GM19351 (cell line): Measurements from ENCODE around the gene ITFG2.
"Not testable (repeated sequence)": the region's sequence is repeated elsewhere in the genome, so short reads cannot be mapped to it uniquely, and the experiment has no call there.

ENCODE experiments used
- ATAC-seq: cut with Tn5 transposase; IDR thresholded peaks from one replicate; pipeline ENCODE4 v1.9.1; 2021; ENCODE audit warnings: mild to moderate bottlenecking, moderate library complexity; ENCODE audit not compliant: unreplicated experiment

The ITFG2 gene

DNA sequence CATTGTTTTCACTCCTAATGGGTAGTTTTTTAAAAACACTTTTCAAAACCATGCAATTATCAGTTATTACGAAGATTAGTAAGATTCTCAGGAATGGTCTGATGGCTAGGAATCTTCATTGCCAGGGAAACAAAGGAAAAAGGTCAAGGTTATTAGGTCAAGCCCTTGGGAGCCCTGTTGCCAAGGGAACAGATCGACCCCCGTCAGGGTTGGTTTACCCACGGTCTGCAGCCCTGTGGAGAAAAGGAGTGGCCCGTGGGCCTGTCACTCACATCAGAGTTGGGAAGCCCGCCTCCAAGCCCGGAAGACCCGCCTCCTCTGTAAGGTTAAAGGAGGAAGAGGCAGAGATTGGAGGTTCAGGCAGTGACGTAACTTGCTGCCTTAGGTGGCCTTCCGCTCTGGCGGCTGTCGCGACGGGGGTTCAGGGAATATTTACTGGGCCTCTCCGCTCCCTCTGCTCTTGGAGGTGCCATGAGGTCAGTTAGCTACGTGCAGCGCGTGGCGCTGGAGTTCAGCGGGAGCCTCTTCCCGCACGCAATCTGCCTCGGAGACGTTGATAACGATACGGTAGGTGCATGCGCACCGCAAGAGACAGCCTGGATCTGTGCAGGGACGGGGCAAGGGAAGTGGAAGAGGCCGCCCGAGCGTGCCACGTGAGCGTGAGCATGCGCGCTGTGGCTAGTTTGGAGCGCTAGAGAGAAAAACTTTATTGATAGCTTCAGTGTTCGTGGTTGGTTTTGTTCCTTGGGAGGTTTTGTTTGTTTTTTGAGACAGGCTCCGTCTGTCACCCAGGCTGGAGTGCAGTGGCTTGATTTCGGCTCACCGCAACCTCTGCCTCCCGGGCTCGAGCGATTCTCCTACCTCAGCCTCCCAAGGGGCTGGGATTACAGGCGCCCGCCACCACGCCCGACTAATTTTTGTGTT, at the start of gene ITFG2:
Gene ITFG2 (plus strand): TSS at position 379 of the 924 bp plus-strand sequence. CDS start 93 bp downstream, at position 472.
- ATAC-seq: peak; percentile 96

DNA sequence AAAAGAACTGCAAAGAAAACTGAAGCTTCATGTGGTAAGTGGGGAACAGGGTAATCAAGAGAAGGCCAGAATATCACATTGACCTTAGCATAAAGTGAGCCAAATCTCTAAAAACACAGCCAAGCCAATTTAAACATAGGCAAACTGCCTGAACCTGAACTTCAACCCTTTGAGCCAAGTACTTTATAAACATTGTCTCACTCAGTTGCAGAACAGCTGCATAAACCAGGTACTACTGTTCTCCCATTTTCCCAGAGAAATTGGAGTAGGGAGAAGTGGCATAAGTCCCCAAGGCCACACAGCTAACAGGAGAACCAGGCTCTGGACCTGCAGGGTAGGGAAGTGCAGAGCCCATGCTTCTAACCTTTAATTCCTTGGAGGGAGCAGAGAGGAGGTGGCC, 48.1 kb upstream of the ITFG2 start:
- no peak for ATAC-seq

DNA sequence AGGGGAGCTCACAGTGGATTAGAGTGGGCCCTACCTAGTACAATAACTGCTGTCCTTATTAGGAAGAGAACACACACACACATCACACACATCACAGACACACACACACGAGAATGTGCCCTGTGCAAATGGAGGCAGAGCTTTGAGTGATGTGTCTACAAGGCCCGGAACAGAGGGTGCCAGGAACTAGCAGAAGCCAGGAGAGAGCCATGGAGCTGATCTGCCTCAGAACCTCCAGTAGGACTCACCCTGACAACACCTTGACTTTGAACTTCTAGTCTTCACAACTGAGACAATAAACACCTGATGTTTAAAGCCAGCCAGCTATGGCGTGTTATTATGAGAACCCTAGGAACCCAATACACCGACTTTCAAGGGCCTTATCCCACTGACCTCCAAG, 47.4 kb upstream of the ITFG2 start:
- ATAC-seq: no peak

DNA sequence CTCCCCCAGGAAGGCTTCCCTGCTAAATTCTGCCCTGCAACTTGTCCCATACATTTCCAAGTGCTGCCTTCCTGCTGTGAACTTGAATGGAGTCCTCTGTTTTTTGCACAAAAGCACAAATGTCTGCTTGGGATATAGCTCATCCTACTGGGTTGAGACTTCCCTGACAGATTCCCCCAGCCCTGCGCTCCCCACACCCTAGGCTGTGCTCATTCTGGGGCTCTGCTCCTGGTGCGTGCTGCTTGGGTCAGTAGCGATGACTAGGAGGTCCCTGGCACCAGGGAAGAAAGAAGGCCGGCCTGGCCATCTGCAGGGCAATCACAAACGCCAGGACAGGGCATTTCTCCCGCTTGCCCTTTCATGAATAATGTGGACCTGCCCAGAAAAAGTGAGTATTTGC, 46.9 kb upstream of the ITFG2 start:
- no peak for ATAC-seq

DNA sequence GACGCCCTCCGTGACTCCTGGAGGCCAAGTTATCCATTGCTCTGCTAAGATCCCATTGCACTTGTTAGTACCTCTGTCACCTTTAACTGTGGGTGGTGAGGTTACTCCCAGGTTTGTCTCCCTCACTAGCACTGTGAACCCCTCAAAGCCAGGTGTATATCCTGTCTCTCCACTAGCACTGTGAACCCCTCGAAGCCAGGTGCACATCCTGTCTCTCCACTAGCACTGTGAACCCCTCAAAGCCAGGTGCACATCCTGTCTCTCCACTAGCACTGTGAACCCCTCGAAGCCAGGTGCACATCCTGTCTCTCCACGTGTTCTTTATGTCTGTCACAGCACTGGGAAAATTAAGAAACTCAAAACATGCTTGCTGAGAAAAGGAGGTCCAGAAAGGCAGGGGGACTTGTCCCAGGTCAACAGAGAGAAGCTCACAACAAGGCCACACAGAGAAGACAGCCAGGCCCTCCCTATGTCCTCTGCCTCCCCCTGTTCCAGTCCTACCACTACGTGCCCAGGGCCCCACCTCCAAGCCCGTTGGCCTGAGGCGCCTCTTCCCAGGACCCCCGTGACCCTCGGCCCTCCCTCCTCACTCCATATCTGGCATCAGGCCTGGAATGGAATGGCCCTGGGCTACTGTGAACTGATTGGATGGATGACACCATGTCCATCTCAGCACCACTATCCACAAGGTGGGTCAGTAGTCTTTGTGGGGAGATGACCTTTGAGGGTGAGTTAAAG, 44.1 kb upstream of the ITFG2 start:
- ATAC-seq: no peak

DNA sequence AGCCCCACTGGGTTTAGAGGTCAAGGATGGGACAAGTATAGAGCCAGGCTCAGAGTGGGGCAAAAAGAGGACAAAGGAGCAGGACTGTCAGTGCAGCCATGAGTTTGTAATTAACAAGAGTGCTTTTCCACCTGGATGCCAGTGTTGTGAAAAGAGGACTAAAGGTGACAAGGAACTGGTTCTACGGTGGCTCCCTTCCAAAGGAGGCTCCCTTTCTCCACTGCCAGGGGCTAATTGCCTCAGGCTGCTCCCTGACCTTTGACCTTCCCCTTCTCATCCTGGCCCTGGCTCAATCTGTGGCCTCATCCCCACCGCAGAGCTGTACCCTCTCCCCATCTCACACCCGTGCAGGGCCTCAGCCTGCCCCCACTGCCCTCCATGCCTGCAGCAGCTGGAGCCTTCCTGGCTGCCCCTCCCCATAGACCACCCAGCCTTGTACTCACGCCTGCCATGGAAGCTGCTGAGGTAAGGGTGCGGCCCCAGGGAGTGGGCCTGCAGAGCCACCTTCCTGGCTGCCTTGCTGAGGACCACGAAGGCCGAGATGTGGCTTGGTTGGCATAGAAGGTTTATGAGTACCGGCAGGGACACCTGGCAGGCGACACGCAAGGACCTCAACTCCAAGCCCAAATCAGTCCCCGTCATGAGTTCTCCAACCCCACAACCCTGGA, 42.5 kb upstream of the ITFG2 start:
- no peak for ATAC-seq

DNA sequence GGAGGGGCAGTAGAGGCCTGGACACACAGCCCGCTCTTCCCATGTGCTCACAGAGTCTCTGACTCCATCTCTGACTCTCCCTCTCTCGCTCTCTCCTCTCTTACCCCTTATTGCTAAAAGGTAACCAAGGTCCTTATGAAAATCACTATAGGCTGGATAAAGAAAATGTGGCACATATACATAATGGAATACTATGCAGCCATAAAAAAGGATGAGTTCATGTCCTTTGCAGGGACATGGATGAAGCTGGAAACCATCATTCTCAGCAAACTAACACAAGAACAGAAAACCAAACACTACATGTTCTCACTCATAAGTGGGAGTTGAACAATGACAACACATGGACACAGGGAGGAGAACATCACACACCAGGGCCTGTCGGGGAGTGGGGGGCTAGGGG, 41.9 kb upstream of the ITFG2 start:
- ATAC-seq: not testable (repeated sequence)

DNA sequence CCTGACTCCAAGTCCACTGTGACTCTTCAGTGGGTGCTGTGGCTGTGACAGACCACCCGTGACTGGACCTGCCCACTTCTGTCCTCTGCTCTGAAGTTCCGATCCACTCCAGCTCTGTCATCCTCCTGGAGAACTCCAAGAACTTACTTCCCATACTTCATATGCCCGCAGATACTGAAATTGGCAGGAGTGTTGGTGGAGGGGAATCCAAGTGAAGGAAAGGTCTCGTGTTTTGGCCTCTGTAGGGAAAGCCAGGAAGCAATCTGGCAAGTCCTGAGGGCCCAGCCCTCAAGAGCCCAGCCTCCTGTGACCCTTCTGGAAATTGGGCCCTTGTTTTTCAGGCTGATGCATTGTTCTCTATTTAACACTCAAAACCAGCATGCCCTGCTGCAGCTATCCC, 40.1 kb upstream of the ITFG2 start:
- ATAC-seq: no peak

DNA sequence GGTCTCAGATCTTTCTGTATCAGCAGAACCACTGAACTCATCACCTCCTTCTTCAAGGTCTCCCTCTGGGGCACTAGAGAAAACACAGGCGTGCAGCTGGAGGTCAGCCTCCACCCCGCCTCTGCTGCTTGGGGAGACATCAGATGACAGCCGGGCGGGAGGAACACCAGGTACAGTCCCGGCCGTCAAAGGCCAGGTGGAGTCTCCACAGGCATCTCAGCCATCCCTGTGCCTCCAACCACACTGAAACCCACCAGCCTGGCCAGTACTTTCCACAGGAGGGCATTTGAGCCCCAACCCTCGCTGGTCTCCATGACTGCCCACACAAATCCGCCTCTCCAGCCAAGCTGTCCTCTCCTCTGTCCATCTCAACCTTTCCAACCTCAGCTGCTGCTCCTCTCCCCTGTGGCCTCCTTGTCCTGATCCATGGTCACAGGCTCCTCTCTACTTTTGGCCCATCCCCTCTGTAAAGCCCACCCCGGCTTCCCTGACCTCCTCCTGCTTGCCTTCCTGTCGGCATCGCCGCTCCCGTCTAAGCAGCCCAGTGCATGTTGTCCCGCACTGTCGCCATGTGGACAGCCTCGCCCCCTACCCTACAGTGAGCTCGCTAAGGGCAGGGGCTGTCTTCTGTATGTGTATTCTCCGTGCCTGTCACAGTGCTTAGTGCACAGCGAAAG, 39.1 kb upstream of the ITFG2 start:
- no peak for ATAC-seq

DNA sequence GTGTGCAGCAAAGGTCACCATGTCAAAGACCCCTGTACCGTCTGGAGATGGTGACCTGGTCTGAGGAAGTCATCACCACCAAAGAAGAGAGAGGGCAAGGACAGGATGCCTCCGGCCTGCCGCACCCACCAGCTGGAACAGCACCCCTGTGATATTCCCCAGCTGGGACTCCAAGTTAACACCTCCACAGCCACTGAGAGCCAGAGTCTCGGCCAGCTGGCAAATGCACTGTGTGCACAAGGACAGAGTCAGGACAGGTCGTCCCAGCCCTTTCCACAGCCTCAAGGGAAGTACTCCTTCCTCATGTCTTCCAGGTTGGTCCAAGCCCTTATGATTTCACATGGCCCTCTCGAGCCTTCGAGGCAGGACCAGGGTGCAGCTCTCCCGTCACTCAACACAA, 37.0 kb upstream of the ITFG2 start:
- ATAC-seq: no peak

DNA sequence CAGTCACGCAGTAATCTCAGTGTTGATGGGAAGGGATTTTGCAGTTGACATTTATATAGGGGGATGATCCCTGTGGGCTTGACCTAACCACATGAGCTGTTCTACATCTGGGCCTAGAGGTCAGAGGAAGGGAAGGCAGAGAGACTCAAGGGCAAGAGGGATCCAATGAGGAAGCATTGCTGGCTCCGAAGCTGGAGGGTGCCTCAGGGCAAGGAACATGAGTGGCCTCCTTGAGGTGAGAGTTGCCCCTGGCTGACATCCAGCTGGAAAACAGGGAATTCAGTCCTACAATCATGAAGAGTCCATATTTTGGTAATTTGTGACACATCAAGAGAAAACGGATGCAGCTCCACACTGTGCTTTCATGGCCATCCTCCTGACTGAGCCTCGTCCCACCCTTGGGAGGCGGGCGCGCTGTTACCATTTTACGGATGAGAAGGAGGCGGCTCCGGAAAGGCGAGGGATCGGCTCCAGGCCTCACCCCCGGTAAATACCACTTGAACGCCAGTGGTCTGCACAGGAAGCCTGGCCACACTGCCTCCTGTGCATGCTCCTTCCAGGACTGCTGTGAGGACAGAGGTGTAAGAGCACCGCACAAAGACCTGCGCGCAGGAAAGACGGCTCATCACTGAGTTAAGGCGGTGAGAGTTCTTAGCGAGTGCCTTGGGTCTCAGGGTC, 36.2 kb upstream of the ITFG2 start:
- ATAC-seq: no peak

DNA sequence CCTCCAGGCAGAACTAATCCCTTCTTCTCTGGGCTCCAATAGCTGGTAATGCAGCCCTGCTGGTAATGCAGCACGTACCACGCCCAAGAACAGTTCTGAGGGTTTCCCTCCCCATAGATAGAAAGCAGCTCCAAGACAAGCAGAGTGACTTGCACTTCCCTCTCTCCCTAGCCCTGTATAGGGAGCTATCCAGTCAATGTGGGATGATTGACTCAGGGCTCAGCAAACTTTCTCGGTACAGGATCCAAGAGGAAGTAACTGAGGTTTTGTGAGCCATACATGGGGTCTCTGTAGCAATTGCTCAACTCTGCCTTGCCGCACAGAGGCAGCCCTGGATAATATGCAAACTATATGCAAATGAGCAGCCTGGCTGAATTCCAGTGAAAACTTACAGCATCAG, 33.2 kb upstream of the ITFG2 start:
- ATAC-seq: no peak

DNA sequence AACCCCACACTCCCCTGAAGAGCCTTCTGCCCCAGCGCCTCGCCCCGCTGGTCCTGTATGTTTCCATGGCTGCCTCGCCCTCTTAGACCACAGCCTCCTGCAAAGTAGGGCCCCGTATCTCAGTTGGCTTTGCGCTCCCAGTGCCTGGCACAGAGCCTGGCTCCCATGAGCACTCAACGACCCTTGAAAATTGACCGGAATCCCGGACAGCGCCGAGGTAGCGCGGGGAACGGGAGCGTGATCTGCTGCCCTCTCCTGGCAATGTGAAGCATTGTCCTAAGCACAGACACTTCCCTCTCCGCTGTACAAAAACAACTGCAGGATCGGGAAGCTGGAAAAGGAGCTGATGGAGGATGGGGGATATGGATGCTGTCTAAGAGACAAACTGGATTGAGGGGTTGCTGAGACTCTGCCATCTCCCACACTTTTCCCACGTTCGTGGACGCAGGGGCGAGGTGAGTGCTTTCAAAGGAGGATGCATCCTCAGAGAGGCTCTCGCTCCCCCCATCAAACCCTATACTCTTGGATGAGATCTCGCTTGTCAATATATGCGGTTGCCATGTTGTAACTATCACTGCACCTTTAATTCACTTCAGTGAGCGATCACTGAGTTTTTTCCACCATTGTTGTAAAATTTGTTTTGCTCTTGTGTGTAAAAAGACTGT, 28.4 kb upstream of the ITFG2 start:
- ATAC-seq: no peak

DNA sequence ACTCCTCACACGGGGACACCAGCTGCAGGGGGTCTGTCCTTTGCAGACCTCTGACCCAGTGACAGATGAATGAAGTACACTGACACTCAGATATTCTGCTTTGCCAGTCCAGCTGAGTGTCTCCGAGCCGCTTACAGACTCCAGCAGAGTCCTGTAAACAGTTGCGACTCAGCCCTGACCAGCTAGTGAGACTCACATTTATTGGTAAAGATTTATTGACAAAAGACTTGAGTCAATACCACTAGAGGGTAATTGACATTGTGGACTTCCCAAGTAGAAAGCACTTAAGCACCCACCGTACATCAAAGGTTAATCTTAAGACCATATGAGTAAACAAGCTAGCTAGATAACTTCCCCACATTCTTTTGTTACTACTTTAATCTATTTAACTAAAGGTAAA, 27.5 kb upstream of the ITFG2 start:
- no peak for ATAC-seq

DNA sequence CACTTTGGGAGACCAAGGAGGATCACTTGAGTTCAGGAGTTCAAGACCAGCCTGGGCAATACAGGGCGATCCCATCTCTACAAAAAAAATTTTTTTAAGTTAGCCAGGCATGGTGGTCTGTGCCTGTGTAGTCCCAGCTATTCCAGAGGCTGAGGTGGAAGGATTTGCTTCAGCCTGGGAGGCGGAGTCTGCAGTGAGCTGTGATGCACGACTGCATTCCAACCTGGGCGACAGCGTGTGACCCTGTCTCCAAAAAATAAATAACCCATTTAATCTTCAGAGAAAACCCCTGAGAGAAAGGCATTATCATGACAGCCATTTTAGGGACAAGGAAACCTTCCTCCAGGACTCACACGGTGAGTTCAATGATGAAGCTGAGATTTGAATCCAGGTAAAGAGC, 21.4 kb upstream of the ITFG2 start:
- no peak for ATAC-seq

DNA sequence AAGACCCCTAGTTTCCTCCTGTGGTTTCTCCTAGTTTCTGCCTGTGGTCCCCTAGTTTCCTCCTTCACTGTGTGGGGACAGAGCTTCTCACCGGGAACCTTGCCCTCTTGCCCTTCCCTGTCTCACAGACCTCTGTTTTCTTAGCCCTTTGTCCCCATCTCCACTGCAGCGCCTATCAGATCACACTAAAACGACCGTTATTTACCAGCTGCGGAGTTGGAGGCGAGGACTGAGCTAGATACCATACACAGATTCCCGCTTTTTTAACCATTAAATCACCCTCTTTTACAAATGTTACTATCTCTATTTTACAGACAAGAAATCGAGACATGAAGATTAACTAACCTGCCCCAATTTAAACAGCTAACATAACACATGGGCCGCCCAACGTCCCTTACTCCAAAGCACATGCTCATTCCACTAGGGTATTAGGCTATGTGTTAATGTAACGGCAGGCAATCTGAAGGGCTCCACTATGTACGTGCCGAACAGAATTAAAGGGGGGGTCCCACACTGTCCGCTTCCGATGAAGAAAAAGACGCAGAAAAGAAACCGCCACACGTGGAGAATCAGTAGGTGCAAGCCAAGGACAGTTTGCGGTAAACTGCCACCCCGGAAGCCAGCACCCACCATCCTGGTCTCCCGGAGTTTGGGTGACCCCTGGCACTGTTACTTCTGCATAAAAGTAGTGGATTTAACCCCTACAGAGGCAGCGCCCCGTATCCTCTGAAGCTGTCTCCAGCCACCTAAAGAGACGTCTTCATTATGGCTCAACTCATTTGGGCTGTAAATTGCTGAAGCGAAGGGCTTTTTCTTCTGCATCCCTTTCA, 19.6 kb upstream of the ITFG2 start:
- ATAC-seq: no peak

DNA sequence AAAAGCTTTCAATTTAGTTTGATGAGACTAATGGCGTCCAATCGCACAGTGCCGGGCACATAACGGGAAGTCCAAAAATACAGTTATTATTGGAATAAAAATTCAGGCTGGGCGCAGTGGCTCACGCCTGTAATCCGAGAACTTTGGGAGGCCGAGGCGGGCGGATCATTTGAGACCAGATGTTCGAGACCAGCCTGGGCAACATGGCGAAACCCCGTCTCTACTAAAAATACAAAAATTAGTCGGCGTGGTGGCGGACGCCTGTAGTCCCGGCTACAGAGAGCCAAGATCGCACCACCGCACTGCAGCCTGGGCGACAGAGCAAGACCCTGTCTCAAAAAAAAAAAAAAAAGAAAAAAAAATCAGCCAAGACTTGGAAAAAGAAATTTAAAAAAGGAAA, 18.9 kb upstream of the ITFG2 start:
- no peak for ATAC-seq

DNA sequence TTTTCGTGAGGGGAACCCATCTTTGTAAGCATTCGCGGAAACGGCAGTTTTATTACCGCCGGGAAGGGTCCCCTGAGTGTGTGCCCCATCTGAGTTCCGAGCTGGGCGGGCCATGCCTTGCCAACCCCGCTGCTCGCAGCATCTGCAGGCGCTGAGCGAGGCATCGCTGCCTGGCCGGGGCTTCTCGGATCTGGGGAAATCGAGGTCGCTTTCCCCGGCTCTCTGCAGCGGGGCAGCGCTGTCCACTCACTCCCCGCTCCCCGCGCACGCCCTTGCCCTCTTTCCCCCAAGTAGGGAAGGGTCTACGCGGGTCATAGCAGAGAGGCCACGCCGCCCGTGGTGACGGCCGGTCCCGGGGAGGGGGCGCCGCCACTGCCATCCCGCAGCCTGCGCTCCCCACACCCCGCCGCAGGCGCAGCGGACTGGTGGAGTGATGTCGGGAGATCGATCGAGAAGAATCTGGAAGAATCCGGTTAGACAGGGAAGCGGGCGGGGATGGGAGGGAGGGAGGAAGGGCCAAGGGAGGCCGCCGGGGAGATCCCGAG, 18.2 kb upstream of the ITFG2 start:
- ATAC-seq: no peak
